Activated CD4-positive, alpha-beta T cell treated with anti-CD3 and anti-CD28 coated beads, Interleukin-2, amount 10 ng/mL, durations not matched to agents 24 days and 14 days (primary cell): ENCODE data around the gene NOL9. TPM values are rescaled to one million over a fixed set of nuclear protein-coding genes. Genes with fewer than 3 reads are reported as not detected.

ENCODE experiments used
- DNase-seq: peaks from one replicate; pipeline ENCODE4 v3.0.0; 2022
- H3K27ac Mint-ChIP-seq: one replicate; pipeline ENCODE4 v1.8.0; 2022; ENCODE audit warnings: mild to moderate bottlenecking, mixed read lengths
- H3K27me3 Mint-ChIP-seq: one replicate; pipeline ENCODE4 v1.8.0; 2022; ENCODE audit warnings: mixed read lengths
- H3K36me3 Mint-ChIP-seq: one replicate; pipeline ENCODE4 v1.8.0; 2022; ENCODE audit warnings: low read depth, mild to moderate bottlenecking, mixed read lengths
- H3K4me1 Mint-ChIP-seq: one replicate; pipeline ENCODE4 v1.8.0; 2021; ENCODE audit warnings: mixed read lengths
- H3K4me3 Mint-ChIP-seq: one replicate; pipeline ENCODE4 v1.8.0; 2022; ENCODE audit warnings: mild to moderate bottlenecking, moderate library complexity, mixed read lengths
- H3K9me3 Mint-ChIP-seq: one replicate; pipeline ENCODE4 v1.8.0; 2021; ENCODE audit warnings: mixed read lengths
- intact Hi-C: fragments of 100-400 bp; cut with micrococcal nuclease; formaldehyde crosslinking; loops from one replicate; pipeline ENCODE4 v1.15.1; 2023
- total RNA-seq: library from RNA; stranded (reverse); gene quantifications from 2 replicates; pipeline ENCODE4 v1.2.3, GENCODE V29; 2022

NOL9 gene
- total RNA-seq, 1 donor from 2014 or later: 59.2 TPM

DNA sequence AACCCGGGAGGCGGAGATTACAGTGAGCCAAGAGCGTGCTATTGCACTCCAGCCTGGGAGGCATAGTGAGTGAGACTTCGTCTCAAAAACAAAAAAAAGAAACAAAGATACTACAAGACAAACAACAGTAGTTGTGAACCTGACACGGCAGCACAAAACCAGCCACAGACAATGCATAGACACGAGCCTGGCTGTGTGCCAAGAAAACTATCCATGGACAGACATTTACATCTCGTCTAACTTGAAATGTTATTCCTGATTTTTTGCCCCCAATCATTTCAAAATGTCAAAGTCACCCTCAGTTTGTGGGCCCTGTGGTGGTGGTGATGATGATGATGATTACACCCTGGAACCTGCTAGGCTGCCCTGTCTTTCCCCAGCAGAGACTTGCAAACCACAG is 42.0 kb upstream of the NOL9 start:
- Mint-ChIP-seq H3K4me3 (no peak overlapping the region), H3K9me3 (no peaks in the 10 kb centered on the region), H3K36me3 (peaks cover 56% of the 10 kb centered on the region), H3K4me1 (peaks cover 30% of the 10 kb centered on the region), H3K27ac (peak overlapping the region; percentile 24), H3K27me3 (no peaks in the 10 kb centered on the region)
- DNase-seq: no peak
- intact Hi-C loops: no loop called here

DNA sequence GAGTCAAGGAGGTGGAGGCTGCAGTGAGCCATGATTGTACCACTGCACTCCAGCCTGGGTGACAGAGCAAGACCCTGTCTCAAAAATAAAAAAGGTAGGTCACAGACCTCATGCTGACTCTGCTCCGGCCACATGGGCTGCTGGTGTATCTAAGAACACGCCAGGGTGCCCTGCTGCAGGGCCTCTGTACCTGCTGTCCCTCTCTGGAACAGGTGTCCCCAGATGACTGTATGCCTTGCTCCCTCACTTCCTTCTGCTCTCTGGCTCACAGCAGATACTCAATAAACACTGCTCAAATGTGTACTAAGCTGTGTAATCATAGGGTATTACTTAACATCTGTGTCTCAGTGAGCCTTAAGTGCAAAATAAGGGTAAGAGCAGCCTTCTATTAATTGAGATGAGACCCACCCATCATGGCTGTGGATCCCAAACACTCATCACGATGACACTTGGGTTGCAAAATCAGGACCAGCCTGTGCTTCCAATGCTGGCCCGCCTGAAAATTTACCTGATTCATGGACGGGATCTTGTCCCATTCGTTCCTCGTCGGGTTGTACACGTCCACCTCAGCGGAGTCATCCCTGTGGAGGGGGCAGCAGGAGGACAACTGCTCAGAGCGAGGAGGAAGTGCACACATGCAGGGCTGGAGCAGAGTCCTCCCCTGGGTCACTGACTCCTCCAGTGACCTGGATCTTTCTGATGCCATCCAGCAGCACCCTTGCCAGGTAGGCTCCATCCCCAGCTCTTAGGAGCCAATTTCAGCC is 40.8 kb upstream of the NOL9 start:
- H3K27me3 Mint-ChIP-seq: no peaks in the 10 kb centered on the region
- no peak overlapping the region for H3K27ac Mint-ChIP-seq
- H3K36me3 Mint-ChIP-seq: peaks cover 57% of the 10 kb centered on the region
- H3K4me1 Mint-ChIP-seq: peaks cover 26% of the 10 kb centered on the region
- intact Hi-C loops: no loop called here
- no peaks in the 10 kb centered on the region for H3K9me3 Mint-ChIP-seq
- H3K4me3 Mint-ChIP-seq: no peak overlapping the region
- DNase-seq: no peak

DNA sequence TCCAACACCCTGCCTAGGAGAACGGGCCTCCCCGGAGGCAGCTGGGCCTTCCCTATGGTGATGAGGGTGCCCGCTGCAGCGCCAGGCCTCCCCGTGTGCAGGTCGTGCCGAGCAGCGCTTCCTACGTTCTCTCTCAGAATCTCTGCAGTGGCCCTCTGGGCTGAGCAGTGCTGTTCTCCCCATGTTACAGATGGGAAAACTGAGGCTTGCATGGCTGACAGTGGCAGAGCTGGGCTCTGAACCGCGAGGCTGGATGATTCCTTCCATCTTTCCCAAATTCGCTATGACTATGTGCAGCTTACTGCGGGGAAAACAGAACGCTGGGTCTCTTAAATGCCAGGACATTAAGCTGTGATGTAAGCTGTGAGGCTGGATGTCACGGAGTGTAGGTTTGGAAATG is 39.5 kb upstream of the NOL9 start:
- Mint-ChIP-seq H3K4me1 (peaks cover 15% of the 10 kb centered on the region), H3K27me3 (no peaks in the 10 kb centered on the region), H3K36me3 (peaks cover 53% of the 10 kb centered on the region), H3K27ac (no peak overlapping the region), H3K4me3 (no peak overlapping the region), H3K9me3 (no peaks in the 10 kb centered on the region)
- DNase-seq: no peak
- intact Hi-C loops: no loop called here

DNA sequence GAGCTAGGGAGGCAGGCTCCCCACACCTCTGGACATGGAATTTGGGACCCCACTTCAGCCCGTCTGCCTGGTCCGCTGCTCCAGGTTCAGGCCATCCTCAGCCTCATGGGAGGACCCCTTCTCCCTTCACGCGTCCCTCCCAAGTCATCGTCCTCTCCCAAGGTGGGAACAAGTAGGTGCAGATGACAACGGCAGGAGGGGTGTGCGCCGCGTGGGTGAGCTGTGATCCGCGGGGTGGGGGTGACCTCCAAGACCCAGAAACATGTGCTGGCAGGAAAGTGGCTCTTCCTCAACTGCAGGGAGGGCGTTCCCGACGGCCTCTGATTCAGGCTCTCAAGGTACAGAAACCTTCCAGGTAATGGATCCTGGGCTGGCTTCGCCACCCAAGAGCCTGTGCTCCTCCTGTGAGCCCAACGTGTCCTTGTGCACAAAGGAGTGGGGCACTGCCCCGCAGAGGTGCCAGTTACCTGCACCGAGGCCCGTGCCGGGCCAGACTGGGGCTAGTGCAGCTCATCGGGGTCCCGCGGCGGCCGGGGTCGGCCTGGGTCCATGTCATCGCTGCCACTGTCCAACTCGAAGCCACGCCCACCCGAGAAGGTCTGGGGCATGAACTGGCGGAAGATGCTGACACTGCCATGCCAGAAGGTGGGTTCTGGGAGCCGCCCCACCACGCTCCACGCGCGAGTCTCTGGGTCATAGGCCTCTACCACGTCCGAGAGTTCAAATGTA is 38.7 kb upstream of the NOL9 start:
- peaks cover 13% of the 10 kb centered on the region for H3K4me1 Mint-ChIP-seq
- no peak overlapping the region for H3K27ac Mint-ChIP-seq
- no peak for DNase-seq
- peaks cover 52% of the 10 kb centered on the region for H3K36me3 Mint-ChIP-seq
- H3K9me3 Mint-ChIP-seq: no peaks in the 10 kb centered on the region
- no peak overlapping the region for H3K4me3 Mint-ChIP-seq
- intact Hi-C loops: no loop called here
- H3K27me3 Mint-ChIP-seq: no peaks in the 10 kb centered on the region

DNA sequence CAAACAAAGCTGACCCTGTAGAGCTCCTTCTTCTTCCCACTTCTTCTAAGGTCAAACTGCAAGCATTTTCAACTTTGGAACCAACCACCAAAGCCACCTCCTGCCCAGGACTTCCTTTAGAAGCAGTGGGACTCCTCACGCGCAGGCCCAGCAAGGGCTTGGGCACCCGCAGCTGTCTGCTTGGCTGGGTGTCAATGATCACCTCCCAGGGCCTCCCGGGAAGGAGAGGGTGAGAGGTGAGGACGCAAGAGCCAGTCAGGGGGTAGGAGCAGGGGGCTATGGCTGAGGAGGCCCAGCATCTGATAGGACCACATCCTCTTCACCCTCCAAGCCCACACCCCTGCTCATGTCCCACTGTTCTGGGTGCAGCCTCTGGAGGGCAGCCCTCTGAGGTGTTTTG is 38.1 kb upstream of the NOL9 start:
- DNase-seq: no peak
- H3K36me3 Mint-ChIP-seq: peaks cover 48% of the 10 kb centered on the region
- peaks cover 15% of the 10 kb centered on the region for H3K4me1 Mint-ChIP-seq
- no peak overlapping the region for H3K27ac Mint-ChIP-seq
- no peaks in the 10 kb centered on the region for H3K27me3 Mint-ChIP-seq
- no peak overlapping the region for H3K4me3 Mint-ChIP-seq
- H3K9me3 Mint-ChIP-seq: no peaks in the 10 kb centered on the region
- intact Hi-C loops: no loop called here

DNA sequence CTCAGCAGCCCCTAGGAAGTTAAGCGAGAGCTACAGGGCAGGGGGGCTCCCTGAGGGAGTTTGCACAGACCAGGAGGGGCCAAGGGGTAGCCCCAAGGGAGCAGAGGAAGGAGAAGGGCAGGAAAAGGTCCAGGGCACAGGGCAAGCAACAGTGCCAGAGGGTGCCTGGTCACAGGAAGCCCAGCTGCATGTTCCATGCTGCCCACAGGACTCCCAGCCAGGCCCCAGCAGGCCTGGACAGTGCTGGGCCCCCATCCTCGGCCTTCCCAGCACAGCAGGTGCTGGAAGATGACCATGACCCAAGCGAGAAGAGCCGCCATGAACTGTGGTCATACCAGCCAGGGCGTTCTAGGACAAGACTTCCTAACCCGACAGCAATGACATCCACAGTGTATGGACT is 37.3 kb upstream of the NOL9 start:
- Mint-ChIP-seq H3K27me3 (no peaks in the 10 kb centered on the region), H3K9me3 (no peaks in the 10 kb centered on the region), H3K27ac (no peak overlapping the region), H3K4me1 (peaks cover 14% of the 10 kb centered on the region), H3K4me3 (no peak overlapping the region), H3K36me3 (peaks cover 42% of the 10 kb centered on the region)
- DNase-seq: no peak
- intact Hi-C loops: no loop called here

DNA sequence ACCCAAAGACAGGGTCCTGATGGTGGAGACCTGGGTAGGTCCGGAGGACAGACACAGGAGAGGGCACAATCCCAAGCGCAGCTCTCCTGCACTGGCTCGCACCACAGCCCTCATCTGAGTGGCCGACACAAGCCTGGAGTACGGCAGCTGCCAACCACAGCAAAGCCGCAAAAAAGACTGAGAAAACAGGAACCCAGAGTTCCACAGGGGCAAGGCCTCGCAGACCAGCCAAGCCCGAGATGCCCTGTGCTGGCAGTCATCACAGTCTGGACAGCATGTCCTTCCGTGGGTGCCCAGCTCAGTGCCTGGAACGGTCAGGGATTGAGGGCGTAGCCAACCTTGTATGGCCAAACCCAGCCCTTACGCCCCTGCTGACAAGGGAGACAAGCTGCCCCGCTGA is 36.9 kb upstream of the NOL9 start:
- intact Hi-C loops: no loop called here
- peaks cover 38% of the 10 kb centered on the region for H3K36me3 Mint-ChIP-seq
- no peak for DNase-seq
- peaks cover 14% of the 10 kb centered on the region for H3K4me1 Mint-ChIP-seq
- H3K27me3 Mint-ChIP-seq: no peaks in the 10 kb centered on the region
- H3K27ac Mint-ChIP-seq: no peak overlapping the region
- no peaks in the 10 kb centered on the region for H3K9me3 Mint-ChIP-seq
- H3K4me3 Mint-ChIP-seq: no peak overlapping the region

DNA sequence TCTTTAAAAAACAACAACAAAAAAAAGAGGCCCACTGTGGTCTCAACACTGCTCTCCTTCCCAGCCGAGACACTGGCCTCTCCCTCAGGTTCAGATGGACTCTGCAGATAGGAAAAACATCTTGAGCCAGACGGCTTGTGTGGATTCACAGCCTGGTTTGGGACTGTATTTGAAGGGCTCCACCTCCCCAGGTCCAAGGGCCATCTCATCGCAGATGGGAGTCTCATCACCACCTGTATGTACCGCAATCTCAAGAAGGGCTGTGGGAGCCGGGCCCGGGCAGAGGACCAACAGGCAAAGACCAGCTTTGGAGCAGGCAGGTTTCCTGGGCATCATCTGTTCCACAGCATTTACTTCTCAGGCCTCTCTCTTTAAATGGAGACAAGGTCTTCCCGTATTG is 35.7 kb upstream of the NOL9 start:
- Mint-ChIP-seq H3K27ac (no peak overlapping the region), H3K9me3 (no peaks in the 10 kb centered on the region), H3K4me1 (peaks cover 13% of the 10 kb centered on the region), H3K4me3 (no peak overlapping the region), H3K36me3 (peaks cover 26% of the 10 kb centered on the region), H3K27me3 (no peaks in the 10 kb centered on the region)
- intact Hi-C loops: no loop called here
- no peak for DNase-seq

DNA sequence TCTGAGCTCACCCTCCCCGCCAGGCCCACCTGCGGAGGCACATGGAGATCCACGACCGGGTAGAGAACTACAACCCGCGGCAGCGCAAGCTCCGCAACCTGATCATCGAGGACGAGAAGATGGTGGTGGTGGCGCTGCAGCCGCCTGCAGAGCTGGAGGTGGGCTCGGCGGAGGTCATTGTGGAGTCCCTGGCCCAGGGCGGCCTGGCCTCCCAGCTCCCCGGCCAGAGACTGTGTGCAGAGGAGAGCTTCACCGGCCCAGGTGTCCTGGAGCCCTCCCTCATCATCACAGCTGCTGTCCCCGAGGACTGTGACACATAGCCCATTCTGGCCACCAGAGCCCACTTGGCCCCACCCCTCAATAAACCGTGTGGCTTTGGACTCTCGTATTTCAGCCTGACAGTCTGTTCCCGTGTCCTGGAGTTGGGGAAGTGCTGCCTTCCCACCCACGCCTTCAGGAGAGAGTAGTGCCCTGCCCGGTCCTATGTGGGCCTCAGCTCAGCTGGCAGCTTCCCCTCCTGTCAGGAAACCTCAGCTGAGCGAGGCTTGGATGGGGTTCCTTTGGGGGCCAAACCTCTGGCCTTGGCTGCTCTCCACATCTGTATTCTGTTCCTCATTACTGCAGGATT is 34.7 kb upstream of the NOL9 start:
- peaks cover 20% of the 10 kb centered on the region for H3K4me1 Mint-ChIP-seq
- no peak overlapping the region for H3K27ac Mint-ChIP-seq
- H3K36me3 Mint-ChIP-seq: peaks cover 20% of the 10 kb centered on the region
- intact Hi-C loops: no loop called here
- no peaks in the 10 kb centered on the region for H3K27me3 Mint-ChIP-seq
- no peak for DNase-seq
- H3K4me3 Mint-ChIP-seq: no peak overlapping the region
- H3K9me3 Mint-ChIP-seq: no peaks in the 10 kb centered on the region

DNA sequence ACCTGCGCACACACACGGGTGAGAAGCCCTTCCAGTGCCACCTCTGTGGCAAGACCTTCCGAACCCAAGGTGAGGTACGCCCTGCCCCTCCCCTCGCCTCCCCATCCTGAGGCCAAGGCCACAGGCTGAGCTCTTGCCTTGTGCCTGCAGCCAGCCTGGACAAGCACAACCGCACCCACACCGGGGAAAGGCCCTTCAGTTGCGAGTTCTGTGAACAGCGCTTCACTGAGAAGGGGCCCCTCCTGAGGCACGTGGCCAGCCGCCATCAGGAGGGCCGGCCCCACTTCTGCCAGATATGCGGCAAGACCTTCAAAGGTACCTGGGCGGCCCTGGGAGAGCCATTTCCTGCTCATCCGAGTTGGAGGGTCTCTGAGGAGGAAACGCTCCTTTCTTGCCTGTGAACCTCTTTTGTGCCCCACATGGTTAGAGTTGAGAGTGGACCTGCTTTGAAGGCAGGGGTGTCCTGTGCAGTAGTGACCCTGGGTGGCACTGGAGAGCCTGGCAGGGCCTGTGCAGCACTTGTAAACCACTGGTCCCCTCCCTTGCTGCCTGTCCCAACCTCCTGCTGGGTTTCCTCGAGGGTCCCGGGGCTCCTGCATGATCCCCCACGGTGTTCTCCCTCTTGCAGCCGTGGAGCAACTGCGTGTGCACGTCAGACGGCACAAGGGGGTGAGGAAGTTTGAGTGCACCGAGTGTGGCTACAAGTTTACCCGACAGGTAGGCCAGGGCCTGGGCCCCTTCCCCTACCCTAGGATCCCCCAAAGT is 34.0 kb upstream of the NOL9 start:
- H3K36me3 Mint-ChIP-seq: peaks cover 15% of the 10 kb centered on the region
- no peaks in the 10 kb centered on the region for H3K27me3 Mint-ChIP-seq
- peak overlapping the region; percentile 16 for H3K27ac Mint-ChIP-seq
- intact Hi-C loops: no loop called here
- no peak overlapping the region for H3K4me3 Mint-ChIP-seq
- H3K4me1 Mint-ChIP-seq: peaks cover 18% of the 10 kb centered on the region
- no peak for DNase-seq
- no peaks in the 10 kb centered on the region for H3K9me3 Mint-ChIP-seq

DNA sequence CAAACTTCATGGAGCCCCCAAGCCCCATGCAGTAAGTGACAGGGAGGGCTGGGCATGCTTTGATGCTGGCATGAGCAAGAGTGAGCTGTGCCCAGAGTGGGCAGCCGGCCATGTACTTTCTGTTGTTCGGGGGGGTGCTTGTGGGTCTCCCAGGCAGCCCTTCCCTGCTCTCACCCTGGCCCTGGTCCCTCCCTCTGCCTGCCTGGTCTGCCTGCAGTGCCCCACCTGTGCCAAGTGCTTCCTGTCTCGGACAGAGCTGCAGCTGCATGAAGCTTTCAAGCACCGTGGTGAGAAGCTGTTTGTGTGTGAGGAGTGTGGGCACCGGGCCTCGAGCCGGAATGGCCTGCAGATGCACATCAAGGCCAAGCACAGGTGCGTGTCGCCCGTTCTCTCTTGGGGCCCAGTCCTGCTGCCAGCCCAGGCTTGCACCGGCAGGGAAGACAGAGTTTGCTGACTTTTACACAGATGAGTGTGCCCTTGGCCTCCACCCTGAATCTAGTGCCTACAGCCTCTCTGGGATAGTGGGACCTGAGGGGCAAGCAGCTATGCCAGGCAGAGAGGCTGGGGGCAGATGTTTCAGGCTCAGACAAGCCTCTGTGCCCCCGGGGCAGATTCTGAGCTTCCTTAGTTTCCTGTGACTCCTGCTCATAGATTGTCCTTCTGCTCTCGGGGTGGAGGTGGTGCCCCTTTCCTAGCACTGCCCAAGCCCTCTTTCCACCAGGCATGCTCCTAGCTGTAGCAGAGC is 33.1 kb upstream of the NOL9 start:
- DNase-seq: no peak
- H3K27me3 Mint-ChIP-seq: no peaks in the 10 kb centered on the region
- peaks cover 19% of the 10 kb centered on the region for H3K4me1 Mint-ChIP-seq
- H3K36me3 Mint-ChIP-seq: peaks cover 15% of the 10 kb centered on the region
- H3K9me3 Mint-ChIP-seq: no peaks in the 10 kb centered on the region
- no peak overlapping the region for H3K4me3 Mint-ChIP-seq
- intact Hi-C loops: no loop called here
- peak overlapping the region; percentile 16 for H3K27ac Mint-ChIP-seq

DNA sequence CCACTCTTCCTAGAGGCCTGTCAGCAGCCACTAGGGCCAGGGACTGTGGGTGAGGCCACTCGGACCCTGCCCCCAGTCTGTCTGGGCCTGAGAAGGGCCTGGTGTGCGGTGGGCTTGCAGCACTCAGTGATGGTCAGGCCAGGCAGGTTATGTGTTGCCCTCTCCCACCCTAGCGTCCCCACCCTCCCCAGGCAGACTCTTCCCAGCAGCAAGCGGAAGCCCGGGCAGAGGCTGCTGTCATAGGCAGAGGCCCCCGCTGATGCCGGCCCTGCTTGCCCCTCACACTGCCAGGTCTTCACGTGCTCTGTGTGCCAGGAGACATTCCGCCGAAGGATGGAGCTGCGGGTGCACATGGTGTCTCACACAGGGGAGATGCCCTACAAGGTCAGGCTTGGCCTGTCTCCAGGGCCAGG is 32.1 kb upstream of the NOL9 start:
- Mint-ChIP-seq H3K9me3 (no peaks in the 10 kb centered on the region), H3K4me1 (peaks cover 21% of the 10 kb centered on the region), H3K36me3 (peaks cover 17% of the 10 kb centered on the region), H3K4me3 (no peak overlapping the region), H3K27ac (no peak overlapping the region), H3K27me3 (no peaks in the 10 kb centered on the region)
- intact Hi-C loops: no loop called here
- no peak for DNase-seq

DNA sequence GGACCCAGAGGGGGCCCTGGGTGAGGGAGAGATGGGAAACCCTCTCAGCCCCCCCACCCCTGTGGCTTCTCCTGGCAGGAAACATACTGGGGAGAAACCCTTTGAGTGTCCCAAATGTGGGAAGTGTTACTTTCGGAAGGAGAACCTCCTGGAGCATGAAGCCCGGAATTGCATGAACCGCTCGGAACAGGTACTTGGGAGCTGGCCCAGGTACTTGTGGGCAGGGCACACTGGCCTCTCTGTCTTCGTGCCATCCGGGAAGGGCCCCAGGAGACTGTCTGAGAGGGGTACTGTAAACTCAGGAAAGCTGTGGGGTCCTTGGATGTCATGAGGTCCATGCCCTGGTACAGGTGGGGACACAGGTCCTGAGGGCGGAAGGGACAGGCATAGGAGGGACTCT is 31.5 kb upstream of the NOL9 start:
- H3K9me3 Mint-ChIP-seq: no peaks in the 10 kb centered on the region
- no peak overlapping the region for H3K4me3 Mint-ChIP-seq
- no peak for DNase-seq
- H3K27me3 Mint-ChIP-seq: no peaks in the 10 kb centered on the region
- peaks cover 24% of the 10 kb centered on the region for H3K4me1 Mint-ChIP-seq
- intact Hi-C loops: no loop called here
- no peak overlapping the region for H3K27ac Mint-ChIP-seq
- H3K36me3 Mint-ChIP-seq: peaks cover 16% of the 10 kb centered on the region
